ENCODE data around the gene RNU4-1. TPM values are rescaled to one million over a fixed set of nuclear protein-coding genes. Genes with fewer than 3 reads are reported as not detected.
A peak's percentile ranks its signal among the peaks of the same experiment; 100 is the strongest.
"Not testable (repeated sequence)": the region's sequence is repeated elsewhere in the genome, so short reads cannot be mapped to it uniquely, and the experiment has no call there.

The RNU4-1 gene
- total RNA-seq (ENCODE audit: unreplicated experiment) = 5,722 TPM
- long read RNA-seq = 0 reads

- no peak for TF ChIP-seq CTCF (IDR thresholded peaks at IDR 0.05; ENCODE audit: partially characterized antibody, unreplicated experiment)
- no peaks in the 10 kb centered on the region for H3K4me1 Mint-ChIP-seq (ENCODE audit: low read depth, unreplicated experiment)
- DNase-seq = peak; percentile 50
- no peaks in the 10 kb centered on the region for H3K36me3 Mint-ChIP-seq (ENCODE audit: unreplicated experiment)
- peaks cover 5% of the 10 kb centered on the region for H3K27me3 Mint-ChIP-seq (ENCODE audit: unreplicated experiment)
- no peak within 1 kb of the TSS for H3K4me3 Mint-ChIP-seq (ENCODE audit: unreplicated experiment)
- H3K27ac Mint-ChIP-seq (ENCODE audit: unreplicated experiment) = no peak within 1 kb of the TSS
- H3K9me3 Mint-ChIP-seq (ENCODE audit: unreplicated experiment) = peaks cover 5% of the 10 kb centered on the region
These were observed at the start of gene RNU4-1 for GRCh38 chr12:120292661-120293531. TSS of gene RNU4-1 (minus strand) at chr12:120293237.

- Mint-ChIP-seq H3K9me3 (ENCODE audit: unreplicated experiment) (peaks cover 11% of the 10 kb centered on the region), H3K4me1 (ENCODE audit: low read depth, unreplicated experiment) (no peaks in the 10 kb centered on the region), H3K27ac (ENCODE audit: unreplicated experiment) (no peak overlapping the region), H3K4me3 (ENCODE audit: unreplicated experiment) (no peak overlapping the region), H3K27me3 (ENCODE audit: unreplicated experiment) (no peaks in the 10 kb centered on the region), H3K36me3 (ENCODE audit: unreplicated experiment) (peaks cover 13% of the 10 kb centered on the region)
- TF ChIP-seq CTCF (IDR thresholded peaks at IDR 0.05; ENCODE audit: partially characterized antibody, unreplicated experiment) = no peak
- no peak for DNase-seq
These were observed 49.4 kb upstream of the RNU4-1 start for GRCh38 chr12:120342175-120343038.

- peak overlapping the region; percentile 25 for H3K4me3 Mint-ChIP-seq (ENCODE audit: unreplicated experiment)
These were observed 46.2 kb upstream of the RNU4-1 start for GRCh38 chr12:120339256-120339655.

DNA sequence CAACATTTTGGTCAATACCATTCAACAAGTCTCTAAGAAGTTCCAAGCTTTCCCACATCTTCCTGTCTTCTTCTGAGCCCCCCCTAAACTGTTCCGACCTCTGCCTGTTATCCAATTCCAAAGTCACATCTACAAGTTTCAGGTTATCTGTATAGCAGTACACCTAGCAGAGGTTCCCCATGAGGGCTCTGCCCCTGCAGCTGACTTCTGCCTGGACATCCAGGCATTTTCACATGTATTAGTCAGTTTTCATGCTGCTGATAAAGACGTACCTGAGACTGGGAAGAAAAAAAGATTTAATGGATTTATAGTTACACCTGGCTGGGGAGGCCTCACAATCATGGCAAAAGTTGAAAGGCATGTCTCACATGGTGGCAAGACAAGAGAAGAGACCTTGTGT is 44.7 kb upstream of the RNU4-1 start:
- Mint-ChIP-seq H3K27ac (ENCODE audit: unreplicated experiment) (no peak overlapping the region), H3K4me3 (ENCODE audit: unreplicated experiment) (no peak overlapping the region), H3K4me1 (ENCODE audit: low read depth, unreplicated experiment) (no peaks in the 10 kb centered on the region)

More at GRCh38 chr12:120339256-120339655, 46.2 kb upstream of the RNU4-1 start:
- H3K27me3 Mint-ChIP-seq (ENCODE audit: unreplicated experiment) = peaks cover 2% of the 10 kb centered on the region
- TF ChIP-seq CTCF (IDR thresholded peaks at IDR 0.05; ENCODE audit: partially characterized antibody, unreplicated experiment) = no peak
- no peaks in the 10 kb centered on the region for H3K4me1 Mint-ChIP-seq (ENCODE audit: low read depth, unreplicated experiment)
- no peak for DNase-seq
- H3K36me3 Mint-ChIP-seq (ENCODE audit: unreplicated experiment) = peaks cover 25% of the 10 kb centered on the region
- peak overlapping the region; percentile 33 for H3K27ac Mint-ChIP-seq (ENCODE audit: unreplicated experiment)
- H3K9me3 Mint-ChIP-seq (ENCODE audit: unreplicated experiment) = peaks cover 16% of the 10 kb centered on the region

GRCh38 chr12:120336392-120336791 is 43.4 kb upstream of the RNU4-1 start:
- peaks cover 25% of the 10 kb centered on the region for H3K36me3 Mint-ChIP-seq (ENCODE audit: unreplicated experiment)
- H3K27me3 Mint-ChIP-seq (ENCODE audit: unreplicated experiment); H3K27ac Mint-ChIP-seq (ENCODE audit: unreplicated experiment); H3K4me3 Mint-ChIP-seq (ENCODE audit: unreplicated experiment); DNase-seq; H3K4me1 Mint-ChIP-seq (ENCODE audit: low read depth, unreplicated experiment): not testable (repeated sequence)
- peaks cover 14% of the 10 kb centered on the region for H3K9me3 Mint-ChIP-seq (ENCODE audit: unreplicated experiment)

More for the DNA sequence above, 44.7 kb upstream of the RNU4-1 start:
- DNase-seq = no peak
- Mint-ChIP-seq H3K36me3 (ENCODE audit: unreplicated experiment) (peaks cover 25% of the 10 kb centered on the region), H3K9me3 (ENCODE audit: unreplicated experiment) (peaks cover 16% of the 10 kb centered on the region), H3K27me3 (ENCODE audit: unreplicated experiment) (peaks cover 2% of the 10 kb centered on the region)
- no peak for TF ChIP-seq CTCF (IDR thresholded peaks at IDR 0.05; ENCODE audit: partially characterized antibody, unreplicated experiment)
